ENCODE results near the gene SIN3A. TPM values are rescaled to one million over a fixed set of nuclear protein-coding genes. Genes with fewer than 3 reads are reported as not detected.

The SIN3A gene
- total and polyA plus RNA-seq, 2 of the 4 experiments (the other 2 are of a cell fraction), result 21.2 to 31.5 TPM

GRCh38 chr15:75335705-75336355, 115.7 kb downstream of the SIN3A start, which contains the start of gene COMMD4:
COMMD4 (plus strand) TSS chr15:75336063; CDS start chr15:75336090, 27 bp downstream.
- Histone ChIP-seq H3K4me1 (ENCODE audit: control insufficient read depth, insufficient read depth, low read length) (peaks cover 9% of the 10 kb centered on the region; the same call in 1 of the 2 replicates), H4K91ac (ENCODE audit: insufficient read depth, low read depth, low read length) (peak within 1 kb of the TSS; percentile 91), H3K4ac (ENCODE audit: low read depth, low read length) (peak within 1 kb of the TSS; percentile 93), H3K27ac (ENCODE audit: insufficient read depth, low read length) (peak within 1 kb of the TSS; percentile 83), H3K9me1 (ENCODE audit: insufficient read depth, low read length) (peaks cover 7% of the 10 kb centered on the region), H2BK120ac (ENCODE audit: low read depth, low read length) (peak within 1 kb of the TSS; percentile 42; the same call in 1 of the 2 replicates), H2BK20ac (ENCODE audit: low read depth, low read length) (no peak within 1 kb of the TSS), H3K56ac (ENCODE audit: extremely low read depth, insufficient read depth, low read length) (peak within 1 kb of the TSS; percentile 63), H3K27me3 (ENCODE audit: control insufficient read depth, insufficient read depth, low read length) (peaks cover 4% of the 10 kb centered on the region), H2AK9ac (replicated peaks; ENCODE audit: low read depth, low read length, poor library complexity) (peak within 1 kb of the TSS; percentile 87), H3K9ac (ENCODE audit: low read depth, low read length) (peak within 1 kb of the TSS; percentile 84), H4K8ac (ENCODE audit: low read depth in 2 of 2, low read length in 2 of 2) (peak within 1 kb of the TSS; percentile 97 to 99), H2BK5ac (ENCODE audit: low read depth, low read length, poor library complexity, severe bottlenecking) (peak within 1 kb of the TSS; percentile 84), H2BK15ac (ENCODE audit: low read depth, low read length) (no peak within 1 kb of the TSS; the same call in 1 of the 3 replicates), H3K79me1 (ENCODE audit: low read depth in 1 of 2, low read length in 2 of 2) (peaks cover 8 to 17% of the 10 kb centered on the region in 2 experiments), H4K20me1 (ENCODE audit: insufficient read depth, low read length) (no peaks in the 10 kb centered on the region), H2AFZ (replicated peaks; ENCODE audit: low read length, poor library complexity) (peak within 1 kb of the TSS; percentile 99), H3K18ac (ENCODE audit: low read depth, low read length) (peak within 1 kb of the TSS; percentile 15; the same call in 1 of the 2 replicates), H3K4me2 (ENCODE audit: low read depth, low read length) (peak within 1 kb of the TSS; percentile 94), H3K9me3 (ENCODE audit: control insufficient read depth, insufficient read depth, low read length) (no peaks in the 10 kb centered on the region), H3K36me3 (ENCODE audit: control insufficient read depth, insufficient read depth, low read length) (peaks cover 13% of the 10 kb centered on the region), H3K23ac (ENCODE audit: low read depth, low read length) (peak within 1 kb of the TSS; percentile 64; the same call in 1 of the 2 replicates), H3K4me3 (ENCODE audit: insufficient read depth, low read depth, low read length) (peak within 1 kb of the TSS; percentile 93), H4K5ac (ENCODE audit: low read depth, low read length) (peak within 1 kb of the TSS; percentile 97), H2AK5ac (ENCODE audit: low read depth, low read length) (peak within 1 kb of the TSS; percentile 83), H3K14ac (replicated peaks; ENCODE audit: low read depth, low read length) (peak within 1 kb of the TSS; percentile 93)
- ChIA-PET CTCF (no interaction called here), POLR2A (ENCODE audit: unreplicated experiment) (no interaction called here)
- 0% methylated on average over 4 of the region's 42 CpGs; no CpG with 5 or more reads in 1 of the 2 experiments for WGBS, 2 experiments (ENCODE audit: extremely low coverage in 2 of 2, insufficient read length in 1 of 2)
- ATAC-seq (ENCODE audit: low read depth), result peak; percentile 97
- dilution Hi-C loops (cut with HindIII; ENCODE audit: low sequenced_read_pairs, unreplicated experiment) (no loop called here), in situ Hi-C loops (cut with MboI; ENCODE audit: low sequenced_read_pairs) (no loop called here), intact Hi-C loops (cut with micrococcal nuclease) (no loop called here)
- no TSS peak for BruUV-seq (replicated peaks)
- TF ChIP-seq SMC3 (IDR thresholded peaks at IDR 0.05; ENCODE audit: low read depth, low read length) (no peak), FOS (IDR thresholded peaks at IDR 0.05; ENCODE audit: low read depth, low read length) (peak; percentile 39; the same call in 1 of the 2 replicates), NFE2L2 (IDR thresholded peaks at IDR 0.05; ENCODE audit: low read depth, low read length) (no peak), CTCF (conservative IDR thresholded peaks at IDR 0.05; ENCODE audit: low read depth, low read length) (no peak), RAD21 (IDR thresholded peaks at IDR 0.05; ENCODE audit: low read length) (no peak), MAZ (IDR thresholded peaks at IDR 0.05; ENCODE audit: borderline replicate concordance, low read depth, low read length) (peak; percentile 95), MXI1 (IDR thresholded peaks at IDR 0.05; ENCODE audit: borderline replicate concordance, low read depth, low read length) (no peak), RCOR1 (IDR thresholded peaks at IDR 0.05; ENCODE audit: insufficient replicate concordance, low read length) (no peak), POLR2A (IDR thresholded peaks at IDR 0.05; ENCODE audit: low read depth, low read length) (peak; percentile 34; the same call in 1 of the 2 replicates), CEBPB (IDR thresholded peaks at IDR 0.05; ENCODE audit: low read depth, low read length) (no peak), BHLHE40 (IDR thresholded peaks at IDR 0.05; ENCODE audit: low read depth, low read length) (peak; percentile 63), USF2 (IDR thresholded peaks at IDR 0.05; ENCODE audit: low read depth, low read length) (peak; percentile 98), MAFK (IDR thresholded peaks at IDR 0.05; ENCODE audit: low read depth, low read length) (no peak)
- DNase-seq, result peak; percentile 95

All from IMR-90 (cell line).